PC-3 (cell line): Measurements from ENCODE around the gene GNG14.

Experiments used
- EZH2 ChIP-seq: fragments of 300-600 bp; sonication (generic); IDR thresholded peaks from one replicate; pipeline ENCODE4 v1.6.1; 2017; ENCODE audit warnings: antibody characterized with exemption, mild to moderate bottlenecking, low read length; ENCODE audit not compliant: unreplicated experiment
- EZH2phosphoT487 ChIP-seq: fragments of 300-600 bp; sonication (generic); IDR thresholded peaks from 2 replicates; pipeline ENCODE4 v1.6.1; 2018; ENCODE audit warnings: mild to moderate bottlenecking, antibody characterized with exemption, low read length, borderline replicate concordance
- TF ChIP-seq, protein P1 (sequence below): fragments of 300-600 bp; sonication (generic); conservative IDR thresholded peaks from 2 replicates; pipeline ENCODE4 v1.5.1; 2017; ENCODE audit warnings: antibody characterized with exemption, low read depth, mild to moderate bottlenecking, low read length

DNA sequence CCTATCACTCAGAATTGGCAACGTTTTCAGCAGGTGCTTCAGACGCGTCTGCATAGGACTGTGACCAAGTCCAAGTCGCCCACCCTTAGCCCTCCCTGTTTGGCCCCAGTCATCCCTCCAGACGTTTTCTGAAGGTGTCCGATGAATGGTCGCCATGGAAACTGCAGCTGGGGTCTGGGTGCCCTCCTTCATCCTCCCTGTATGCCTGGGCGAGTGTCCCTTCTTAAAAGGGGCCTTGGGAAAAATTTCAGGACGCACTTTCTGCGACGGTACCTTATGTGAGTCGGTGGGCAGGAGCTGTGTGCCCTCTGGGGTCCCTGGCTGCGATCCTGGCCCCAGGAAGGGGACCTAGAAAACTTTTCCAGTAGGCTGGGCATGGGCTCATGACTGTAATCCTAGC lies 46.3 kb upstream of the GNG14 start:
- TF ChIP-seq, protein P1, sequence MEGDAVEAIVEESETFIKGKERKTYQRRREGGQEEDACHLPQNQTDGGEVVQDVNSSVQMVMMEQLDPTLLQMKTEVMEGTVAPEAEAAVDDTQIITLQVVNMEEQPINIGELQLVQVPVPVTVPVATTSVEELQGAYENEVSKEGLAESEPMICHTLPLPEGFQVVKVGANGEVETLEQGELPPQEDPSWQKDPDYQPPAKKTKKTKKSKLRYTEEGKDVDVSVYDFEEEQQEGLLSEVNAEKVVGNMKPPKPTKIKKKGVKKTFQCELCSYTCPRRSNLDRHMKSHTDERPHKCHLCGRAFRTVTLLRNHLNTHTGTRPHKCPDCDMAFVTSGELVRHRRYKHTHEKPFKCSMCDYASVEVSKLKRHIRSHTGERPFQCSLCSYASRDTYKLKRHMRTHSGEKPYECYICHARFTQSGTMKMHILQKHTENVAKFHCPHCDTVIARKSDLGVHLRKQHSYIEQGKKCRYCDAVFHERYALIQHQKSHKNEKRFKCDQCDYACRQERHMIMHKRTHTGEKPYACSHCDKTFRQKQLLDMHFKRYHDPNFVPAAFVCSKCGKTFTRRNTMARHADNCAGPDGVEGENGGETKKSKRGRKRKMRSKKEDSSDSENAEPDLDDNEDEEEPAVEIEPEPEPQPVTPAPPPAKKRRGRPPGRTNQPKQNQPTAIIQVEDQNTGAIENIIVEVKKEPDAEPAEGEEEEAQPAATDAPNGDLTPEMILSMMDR = no peak
- no peak for TF ChIP-seq EZH2phosphoT487
- no peak for TF ChIP-seq EZH2
